Colon (tissue), 2 donors: Measurements from ENCODE around the gene SCOC.
"Not testable (repeated sequence)": the region's sequence is repeated elsewhere in the genome, so short reads cannot be mapped to it uniquely, and the experiment has no call there.

Experiments
- FAIRE-seq: peaks from 2 replicates; lab custom pipeline; 2012; peaks lifted over from hg19 to GRCh38; lab: Jason Lieb, UNC
- donor health status: control.
- donor health status: control.

The SCOC gene

GRCh38 chr4:140361099-140361498 is 12.3 kb upstream of the SCOC start:
- no peak for FAIRE-seq

GRCh38 chr4:140363051-140363450 is 10.4 kb upstream of the SCOC start:
- no peak for FAIRE-seq

- no peak for FAIRE-seq
Observed at GRCh38 chr4:140363558-140363957, 9.9 kb upstream of the SCOC start.

GRCh38 chr4:140367738-140368137 is 5.7 kb upstream of the SCOC start:
- FAIRE-seq: no peak

- no peak for FAIRE-seq
Observed at GRCh38 chr4:140368686-140369085, 4.8 kb upstream of the SCOC start.

DNA sequence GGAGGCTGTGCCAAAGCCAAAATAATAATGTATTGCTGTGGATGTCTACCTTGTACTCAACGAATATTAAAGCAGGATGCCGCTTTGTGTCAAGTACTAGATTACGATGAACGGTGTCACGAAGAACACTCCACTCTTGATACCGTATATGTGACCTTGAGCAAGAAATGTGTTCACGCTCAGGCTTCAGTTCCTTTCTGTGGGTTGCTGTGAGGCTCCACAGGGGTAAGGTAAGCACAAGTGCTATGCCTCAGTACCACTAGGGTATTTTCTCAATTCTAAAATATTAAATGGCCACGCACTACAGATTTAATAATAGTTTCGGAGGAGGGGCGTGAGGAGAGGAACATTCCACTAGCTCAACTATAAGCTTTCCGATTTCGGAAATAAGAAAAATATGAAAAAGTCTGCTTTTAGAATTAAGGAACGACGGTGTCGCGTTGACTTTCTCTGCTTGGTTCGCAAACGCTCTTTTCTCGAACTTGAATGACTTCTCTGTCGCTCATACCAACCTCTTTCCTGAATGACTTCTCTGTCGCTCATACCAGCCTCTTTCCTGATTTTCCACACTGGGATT is 607 bp upstream of the SCOC start:
- no peak for FAIRE-seq

DNA sequence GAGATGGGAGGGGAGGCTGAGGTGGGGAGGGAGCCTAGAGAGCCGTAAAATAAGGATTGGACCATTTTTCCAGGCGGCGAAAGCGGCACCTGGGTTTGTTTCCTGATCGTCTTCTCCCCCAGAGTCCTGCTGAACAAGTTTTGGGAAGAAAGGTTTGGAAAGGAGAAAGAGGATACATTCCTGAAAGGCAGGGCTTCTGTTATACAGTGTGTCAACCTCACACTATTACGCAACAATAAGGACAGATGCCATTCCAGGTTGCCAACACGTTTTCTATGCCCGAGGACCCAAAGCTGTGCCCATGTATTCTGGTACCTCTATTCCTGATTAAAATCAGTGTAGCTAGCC is 658 bp downstream of the SCOC start:
- FAIRE-seq: no peak

- FAIRE-seq: no peak
Observed at GRCh38 chr4:140382732-140383131, 9.3 kb downstream of the SCOC start.

GRCh38 chr4:140388015-140388414 is 14.6 kb downstream of the SCOC start:
- no peak for FAIRE-seq

- no peak for FAIRE-seq
Observed at GRCh38 chr4:140395668-140396067, 22.2 kb downstream of the SCOC start.

GRCh38 chr4:140400111-140400510 is 26.7 kb downstream of the SCOC start:
- no peak for FAIRE-seq

DNA sequence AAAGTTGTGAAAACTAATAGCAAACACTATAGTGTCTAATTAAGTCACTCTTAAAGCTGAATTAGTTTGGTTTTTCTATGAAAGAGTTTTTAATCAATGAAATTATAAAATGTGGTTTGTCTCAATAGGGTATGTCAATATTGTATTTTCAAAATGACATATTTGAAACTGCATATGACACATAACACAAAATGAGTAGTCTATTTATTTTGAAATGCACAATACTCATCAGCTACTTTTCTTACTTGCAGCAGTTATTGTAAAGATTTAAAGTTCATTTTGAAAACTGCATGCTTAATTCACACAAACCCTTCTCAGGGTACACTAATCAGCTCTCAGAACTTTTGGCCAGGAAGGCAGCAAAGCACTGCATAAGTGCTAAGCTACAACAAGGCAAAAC is 32.8 kb downstream of the SCOC start:
- FAIRE-seq: no peak

DNA sequence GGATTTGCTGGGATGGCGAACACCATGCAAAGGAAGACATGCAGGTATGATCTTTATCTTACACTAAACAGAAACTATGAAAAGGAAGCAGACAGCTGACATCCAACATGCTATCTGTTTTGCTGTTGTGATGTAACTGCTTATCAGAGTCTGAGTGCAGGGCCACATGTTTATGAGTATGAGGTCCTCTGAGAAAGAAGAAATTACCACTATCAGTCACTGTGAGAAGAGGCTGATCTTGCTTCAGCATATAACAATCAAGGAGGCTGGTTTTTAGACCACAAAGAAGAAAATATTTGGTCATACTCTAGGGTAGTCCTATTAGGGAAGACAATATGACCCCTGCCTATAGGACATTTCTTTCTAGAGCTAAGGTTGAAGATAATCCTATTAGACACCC is 35.5 kb downstream of the SCOC start:
- FAIRE-seq: no peak

DNA sequence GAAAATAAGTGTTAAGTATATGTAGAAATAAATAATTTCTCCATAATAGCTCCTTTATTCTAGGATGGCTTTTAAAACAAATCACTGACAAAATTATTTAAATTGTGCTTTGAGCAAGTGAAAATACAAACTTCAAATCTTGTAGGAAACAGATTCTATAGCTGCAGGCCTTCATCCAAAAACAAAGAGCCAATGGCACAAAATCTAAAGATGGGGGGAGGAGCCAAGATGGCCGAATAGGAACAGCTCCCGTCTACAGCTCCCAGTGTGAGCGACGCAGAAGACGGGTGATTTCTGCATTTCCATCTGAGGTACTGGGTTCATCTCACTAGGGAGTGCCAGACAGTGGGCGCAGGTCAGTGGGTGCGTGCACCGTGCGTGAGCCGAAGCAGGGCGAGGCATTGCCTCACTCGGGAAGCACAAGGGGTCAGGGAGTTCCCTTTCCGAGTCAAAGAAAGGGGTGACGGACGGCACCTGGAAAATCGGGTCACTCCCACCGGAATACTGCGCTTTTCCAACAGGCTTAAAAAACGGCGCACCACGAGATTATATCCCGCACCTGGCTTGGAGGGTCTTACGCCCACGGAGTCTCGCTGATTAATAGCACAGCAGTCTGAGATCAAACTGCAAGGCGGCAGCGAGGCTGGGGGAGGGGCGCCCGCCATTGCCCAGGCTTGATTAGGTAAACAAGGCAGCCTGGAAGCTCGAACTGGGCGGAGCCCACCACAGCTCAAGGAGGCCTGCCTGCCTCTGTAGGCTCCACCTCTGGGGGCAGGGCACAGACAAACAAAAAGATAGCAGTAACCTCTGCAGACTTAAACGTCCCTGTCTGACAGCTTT is 39.9 kb downstream of the SCOC start:
- FAIRE-seq: not testable (repeated sequence)

GRCh38 chr4:140423106-140423505 is 49.7 kb downstream of the SCOC start:
- FAIRE-seq: no peak

DNA sequence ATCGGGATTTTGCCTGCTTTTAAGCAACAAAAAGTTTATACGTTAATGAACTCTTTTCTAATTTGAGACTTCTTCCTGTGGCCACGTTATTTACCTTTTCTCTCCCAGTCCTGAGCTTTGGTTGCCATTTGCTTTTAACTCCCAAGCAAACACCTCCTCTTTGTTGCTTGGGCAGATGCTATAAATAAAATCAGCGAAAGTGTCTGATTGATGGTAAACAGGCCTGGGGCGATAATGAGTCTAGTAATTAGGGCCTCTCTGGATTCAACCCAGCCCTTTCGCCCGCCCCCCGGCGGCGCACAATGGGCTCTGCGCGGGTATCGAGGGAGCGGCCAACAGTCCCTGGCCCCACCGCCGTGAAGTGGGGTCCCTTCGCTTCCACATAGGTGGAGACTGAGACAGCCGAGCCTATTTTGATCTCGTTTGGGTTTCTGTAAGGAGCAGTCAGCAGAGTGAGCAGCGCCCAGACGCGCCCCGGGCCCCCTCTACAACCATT is 53.2 kb downstream of the SCOC start:
- no peak for FAIRE-seq

GRCh38 chr4:140427106-140427918 is 53.9 kb downstream of the SCOC start, which contains the start of gene CLGN:
Gene CLGN (minus strand): TSS chr4:140427648. CDS start chr4:140413078, 14,570 bp downstream.
- no peak for FAIRE-seq

DNA sequence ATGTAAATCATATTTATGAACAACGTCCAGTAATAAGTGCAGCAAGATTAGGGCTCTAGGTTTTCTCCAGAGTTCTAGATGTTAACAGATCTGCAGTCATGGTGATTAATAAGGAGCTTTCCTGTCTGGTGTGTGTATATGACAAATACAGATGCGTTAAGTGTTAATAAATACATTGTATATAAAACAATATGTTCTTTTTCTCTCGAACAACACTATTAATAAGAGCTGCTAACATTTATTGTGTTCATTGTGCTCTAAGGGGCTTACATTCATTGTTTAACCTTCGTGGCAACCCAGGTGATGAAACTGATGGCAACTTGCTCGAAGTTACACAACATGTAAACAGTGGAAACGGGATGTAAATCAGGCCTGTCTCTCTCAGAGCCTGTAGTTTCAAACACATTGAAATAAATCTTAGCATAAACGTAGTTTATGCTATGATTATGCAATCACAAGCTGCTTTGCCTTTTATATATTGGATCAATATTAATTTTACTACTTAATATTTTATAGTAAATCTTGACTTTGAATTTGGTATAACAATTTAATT is 54.5 kb downstream of the SCOC start:
- FAIRE-seq: no peak
